AG04449 (cell line): ENCODE measurements around the gene IL11.
"Not testable (repeated sequence)": the region's sequence is repeated elsewhere in the genome, so short reads cannot be mapped to it uniquely, and the experiment has no call there.

Experiments
- CTCF ChIA-PET: fragments of 350-600 bp; formaldehyde crosslinking; extraction: SDS; loops from one replicate; lab custom pipeline; 2021; ENCODE audit warnings: antibody characterized with exemption; lab: Yijun Ruan, JAX
- POLR2A ChIA-PET: fragments of 400-600, 350-600 bp; formaldehyde crosslinking; extraction: SDS; loops from one replicate; lab custom pipeline; 2020; ENCODE audit warnings: antibody characterized with exemption, inconsistent platforms; lab: Yijun Ruan, JAX
- DNase-seq: peaks from one replicate; pipeline ENCODE4 v3.0.0-alpha.2; 2010; ENCODE audit warnings: low read depth, low spot score
- H3K4me3 ChIP-seq: 2 replicates; pipeline ENCODE4 v1.5.1; 2011; ENCODE audit warnings: low read depth, mild to moderate bottlenecking, control low read depth, low read length
- CTCF ChIP-seq: IDR thresholded peaks from one replicate; pipeline ENCODE4 v1.5.1; 2011; ENCODE audit warnings: mild to moderate bottlenecking, moderate library complexity, low read length, control low read depth, inconsistent platforms; ENCODE audit not compliant: insufficient read depth; ENCODE audit errors: missing control alignments

IL11 gene

GRCh38 chr19:55370305-55370988 is at the start of gene IL11:
IL11 (minus strand) TSS chr19:55370463; CDS start chr19:55370310, 153 bp downstream.
- H3K4me3 ChIP-seq: peak within 1 kb of the TSS; percentile 74
- DNase-seq: no peak
- POLR2A ChIA-PET: interaction anchor here (0.6 to 2.3 kb wide), 6 partner anchors 11 to 154 kb away, joined by 3 to 18 read pairs (median 4); partner anchors contain the start of genes HSPBP1, KMT5C, PPP6R1 and UBE2S
- TF ChIP-seq CTCF: no peak
- CTCF ChIA-PET: interaction anchor here (1.5 to 2.9 kb wide), 2 partner anchors 14 to 211 kb away, joined by 3 to 11 read pairs; partner anchors contain the start of gene TMEM238

- CTCF ChIA-PET: interaction anchor here (0.9 to 5.2 kb wide), 10 partner anchors 9 to 332 kb away, joined by 3 to 90 read pairs (median 6); partner anchors contain the start of gene ZNF865
- no peak overlapping the region for H3K4me3 ChIP-seq
- no peak for DNase-seq
- TF ChIP-seq CTCF: no peak
- POLR2A ChIA-PET: interaction anchor here (0.6 to 2.8 kb wide), 2 partner anchors 12 to 302 kb away, joined by 3 to 15 read pairs; partner anchors contain the start of gene UBE2S
Observed at GRCh38 chr19:55419624-55420236, 49.5 kb upstream of the IL11 start.

- ChIA-PET POLR2A (interaction anchor here (2.8 kb wide), 1 partner anchor 12 kb away, joined by 15 read pairs; the partner anchor contains the start of gene UBE2S), CTCF (interaction anchor here (0.8 to 5.2 kb wide), 22 partner anchors 9 to 331 kb away, joined by 3 to 90 read pairs (median 6); partner anchors contain the start of genes PPP6R1, UBE2S and ZNF865)
- TF ChIP-seq CTCF: no peak
- H3K4me3 ChIP-seq: no peak overlapping the region
- no peak for DNase-seq
Observed at GRCh38 chr19:55419103-55419502, 48.8 kb upstream of the IL11 start.

- DNase-seq: peak; percentile 63
- CTCF ChIA-PET: interaction anchor here (0.6 to 5.2 kb wide), 41 partner anchors 9 to 940 kb away, joined by 3 to 90 read pairs (median 5); partner anchors contain the start of genes DNAAF3, KMT5C, PPP6R1 and SSC5D
Observed at GRCh38 chr19:55418185-55418584, 47.9 kb upstream of the IL11 start.

GRCh38 chr19:55410168-55410567 is 39.9 kb upstream of the IL11 start:
- ChIA-PET POLR2A (no interaction called here), CTCF (interaction anchor here (0.8 to 2.8 kb wide), 5 partner anchors 9 to 150 kb away, joined by 3 to 42 read pairs (median 9); no protein-coding TSS in a partner anchor)

More at GRCh38 chr19:55418185-55418584, 47.9 kb upstream of the IL11 start:
- peak; percentile 68 for TF ChIP-seq CTCF
- H3K4me3 ChIP-seq: no peak overlapping the region
- POLR2A ChIA-PET: interaction anchor here (0.9 to 2.8 kb wide), 2 partner anchors 11 to 159 kb away, joined by 3 to 15 read pairs; partner anchors contain the start of genes PPP6R1 and UBE2S

GRCh38 chr19:55409179-55409578 is 38.9 kb upstream of the IL11 start:
- H3K4me3 ChIP-seq, POLR2A ChIA-PET, DNase-seq: not testable (repeated sequence)
- CTCF ChIA-PET: interaction anchor here (0.8 to 2.8 kb wide), 7 partner anchors 10 to 268 kb away, joined by 3 to 42 read pairs (median 6); no protein-coding TSS in a partner anchor

More at GRCh38 chr19:55410168-55410567, 39.9 kb upstream of the IL11 start:
- no peak overlapping the region for H3K4me3 ChIP-seq
- DNase-seq: no peak
- no peak for TF ChIP-seq CTCF
